A673 (cell line): ENCODE data around the gene TRPC4AP. TPM values are rescaled to one million over a fixed set of nuclear protein-coding genes. Genes with fewer than 3 reads are reported as not detected.

Experiments
- BruUV-seq: library from RNA; stranded (reverse); fragments of 400-500 nt; replicated peaks from 2 replicates; lab custom pipeline; 2021; lab: Mats Ljungman, UMichigan
- CTCF ChIA-PET: fragments of 300-600 bp; sonication (Branson Sonifier 250); formaldehyde crosslinking; loops from one replicate; lab custom pipeline; 2022; ENCODE audit warnings: antibody characterized with exemption; lab: Charles Lee
- POLR2A ChIA-PET: fragments of 300-600 bp; sonication (Branson Sonifier 250); formaldehyde crosslinking; loops from one replicate; lab custom pipeline; 2022; ENCODE audit warnings: antibody characterized with exemption; ENCODE audit not compliant: low non-redundant PET; lab: Charles Lee
- DNase-seq: peaks from one replicate; pipeline ENCODE4 v3.0.0-alpha.2; 2015; ENCODE audit warnings: low spot score
- H3K27ac ChIP-seq: fragments of 200-600 bp; sonication (generic); 2 replicates; pipeline ENCODE4 v1.5.1; 2016; ENCODE audit warnings: mixed run types, low read depth, mild to moderate bottlenecking, mixed read lengths, antibody characterized with exemption, low read length; ENCODE audit not compliant: poor library complexity, severe bottlenecking
- H3K27me3 ChIP-seq: fragments of 200-600 bp; sonication (generic); replicated peaks from 2 replicates; pipeline ENCODE4 v1.6.1; 2017; ENCODE audit warnings: mixed run types, low read depth, mild to moderate bottlenecking, mixed read lengths, antibody characterized with exemption, low read length; ENCODE audit not compliant: insufficient read depth, poor library complexity
- H3K36me3 ChIP-seq: fragments of 200-600 bp; sonication (generic); 2 replicates; pipeline ENCODE4 v1.6.1; 2016; ENCODE audit warnings: mixed run types, mild to moderate bottlenecking, mixed read lengths, antibody characterized with exemption, low read length; ENCODE audit not compliant: insufficient read depth, poor library complexity, severe bottlenecking
- H3K4me1 ChIP-seq: fragments of 200-600 bp; sonication (generic); 2 replicates; pipeline ENCODE4 v1.6.1; 2017; ENCODE audit warnings: mixed run types, mild to moderate bottlenecking, mixed read lengths, antibody characterized with exemption, low read length; ENCODE audit not compliant: insufficient read depth, poor library complexity, severe bottlenecking
- H3K4me3 ChIP-seq: fragments of 200-600 bp; sonication (generic); 2 replicates; pipeline ENCODE4 v1.5.1; 2016; ENCODE audit warnings: low read depth, mixed run types, mild to moderate bottlenecking, mixed read lengths, low read length; ENCODE audit not compliant: poor library complexity, severe bottlenecking
- H3K9me3 ChIP-seq: fragments of 200-600 bp; sonication (generic); 2 replicates; pipeline ENCODE4 v1.6.1; 2016; ENCODE audit warnings: mixed run types, low read depth, mild to moderate bottlenecking, mixed read lengths, antibody characterized with exemption, low read length; ENCODE audit not compliant: poor library complexity, severe bottlenecking
- CTCF ChIP-seq: fragments of 300-800, 200-600 bp; sonication (generic); conservative IDR thresholded peaks from 2 replicates; pipeline ENCODE4 v1.5.1; 2017; ENCODE audit warnings: low read depth, mild to moderate bottlenecking, antibody characterized with exemption, low read length, moderate library complexity, mixed read lengths
- EZH2 ChIP-seq: fragments of 200-600 bp; sonication (generic); IDR thresholded peaks from 2 replicates; pipeline ENCODE4 v1.6.1; 2017; ENCODE audit warnings: borderline replicate concordance, low read depth, mild to moderate bottlenecking, mixed read lengths, antibody characterized with exemption, low read length; ENCODE audit not compliant: poor library complexity, severe bottlenecking
- intact Hi-C: fragments of 100-400 bp; cut with micrococcal nuclease; formaldehyde crosslinking; loops from one replicate; pipeline ENCODE4 v1.10.0; 2022; ENCODE audit not compliant: unreplicated experiment
- total RNA-seq: library from RNA; stranded (reverse); gene quantifications from 2 replicates; pipeline ENCODE4 v1.2.3, GENCODE V29; 2021

Gene TRPC4AP
- total RNA-seq, 1 experiment from 2014 or later, result 34.6 TPM

GRCh38 chr20:34956751-34957472 is 135.7 kb downstream of the TRPC4AP start:
- TF ChIP-seq CTCF, result no peak
- no peak for TF ChIP-seq EZH2

GRCh38 chr20:34956041-34956458 is 136.6 kb downstream of the TRPC4AP start:
- Histone ChIP-seq H3K4me3 (peak overlapping the region; percentile 70), H3K27ac (peak overlapping the region; percentile 87), H3K36me3 (no peaks in the 10 kb centered on the region), H3K4me1 (peaks cover 8% of the 10 kb centered on the region), H3K9me3 (no peaks in the 10 kb centered on the region), H3K27me3 (no peaks in the 10 kb centered on the region)
- CTCF ChIA-PET, result interaction anchor here (0.6 to 1.5 kb wide), 3 partner anchors 80 to 246 kb away, joined by 5 to 9 read pairs (median 6); partner anchors contain the start of gene ACSS2
- intact Hi-C loops, result no loop called here
- BruUV-seq, result no TSS peak
- TF ChIP-seq CTCF, result peak; percentile 13; the same call in 1 of the 2 replicates
- TF ChIP-seq EZH2, result no peak
- no peak for DNase-seq
- POLR2A ChIA-PET, result interaction anchor here (0.6 kb wide), 1 partner anchor 13 kb away, joined by 8 read pairs; no protein-coding TSS in a partner anchor

More at GRCh38 chr20:34956751-34957472, 135.7 kb downstream of the TRPC4AP start:
- Histone ChIP-seq H3K27ac (no peak overlapping the region), H3K27me3 (no peaks in the 10 kb centered on the region), H3K4me1 (peaks cover 8% of the 10 kb centered on the region), H3K9me3 (no peaks in the 10 kb centered on the region), H3K36me3 (no peaks in the 10 kb centered on the region), H3K4me3 (no peak overlapping the region)
- POLR2A ChIA-PET, result no interaction called here
- no peak for DNase-seq
- intact Hi-C loops, result no loop called here
- BruUV-seq, result no TSS peak
- CTCF ChIA-PET, result interaction anchor here (0.6 to 1.3 kb wide), 2 partner anchors 83 to 124 kb away, joined by 3 to 11 read pairs; no protein-coding TSS in a partner anchor

- intact Hi-C loops, result loop anchor here (2.0 kb wide), 1 partner anchor 79 kb away; the partner anchor contains the start of gene ACSS2
- Histone ChIP-seq H3K27ac (peak within 1 kb of the TSS; percentile 87), H3K4me1 (peaks cover 8% of the 10 kb centered on the region), H3K9me3 (no peaks in the 10 kb centered on the region), H3K36me3 (no peaks in the 10 kb centered on the region), H3K27me3 (no peaks in the 10 kb centered on the region), H3K4me3 (peak within 1 kb of the TSS; percentile 70)
- TF ChIP-seq EZH2 (no peak), CTCF (peak; percentile 56)
- ChIA-PET POLR2A (interaction anchor here (0.6 to 0.9 kb wide), 2 partner anchors 14 to 79 kb away, joined by 3 to 8 read pairs; partner anchors contain the start of gene ACSS2), CTCF (interaction anchor here (0.6 to 1.5 kb wide), 3 partner anchors 80 to 245 kb away, joined by 5 to 9 read pairs (median 6); partner anchors contain the start of gene ACSS2)
- DNase-seq, result peak; percentile 96
- BruUV-seq, result TSS peak; percentile 83
These were observed 137.2 kb downstream of the TRPC4AP start, which contains the start of the genes GSS and MYH7B for GRCh38 chr20:34955231-34956040. Gene GSS, minus strand, starts transcription at chr20:34955806. Its CDS starts 3,954 bp downstream, at chr20:34951852. Gene MYH7B, plus strand, starts transcription at chr20:34955868. Its CDS starts 22,138 bp downstream, at chr20:34978006.
